K562 (cell line): ENCODE measurements around the gene HOXA11. TPM values are rescaled to one million over a fixed set of nuclear protein-coding genes. Genes with fewer than 3 reads are reported as not detected.

Experiments used
- ATAC-seq: fragments of 200-7000 bp; cut with Tn5 transposase; 3 replicates; pipeline ENCODE4 v1.9.1; 2020; ENCODE audit warnings: moderate library complexity
- BruUV-seq: library from RNA; stranded (reverse); fragments of 400-500 nt; replicated peaks from 2 replicates; lab custom pipeline; 2021; lab: Mats Ljungman, UMichigan
- CTCF ChIA-PET: fragments of 300-600 bp; formaldehyde crosslinking; extraction: SDS; loops from one replicate; lab custom pipeline; 2021; ENCODE audit warnings: low intra/inter-chr PET ratio; lab: Yijun Ruan, JAX
- POLR2A ChIA-PET: fragments of 300-600, 350-650 bp; sonication (Branson Sonifier 250); formaldehyde crosslinking; extraction: SDS; loops from one replicate; lab custom pipeline; 2021; ENCODE audit warnings: antibody characterized with exemption, inconsistent platforms; lab: Yijun Ruan, JAX
- DNase-seq, 4 experiments: peaks; one replicate each; pipeline versions ENCODE4 v3.0.0 to v3.0.0-alpha.2; 2011 to 2018; ENCODE audit warnings: low spot score in 3 of 4, mixed read lengths in 3 of 4; ENCODE audit errors: extremely low read depth in 1 of 4
- FAIRE-seq: peaks from 2 replicates; lab custom pipeline; 2011; peaks lifted over from hg19 to GRCh38; lab: Jason Lieb, UNC
- H2AFZ ChIP-seq: 2 replicates; pipeline ENCODE4 v1.6.0; 2011; ENCODE audit warnings: low read depth, low read length, control low read depth, inconsistent platforms
- H3K27ac ChIP-seq: fragments of 200-600 bp; 3 replicates; pipeline ENCODE4 v1.8.0; 2011; ENCODE audit warnings: low read depth, mild to moderate bottlenecking, control low read depth, inconsistent platforms, low read length, moderate library complexity, mixed read lengths; ENCODE audit errors: extremely low read depth
- H3K27me3 ChIP-seq, 2 experiments: fragments of 300-600 bp in 1 of 2; 2 replicates in 1 of 2; 3 replicates in 1 of 2; pipeline versions ENCODE4 v1.6.0 to v1.8.0; 2011; ENCODE audit warnings: inconsistent platforms in 2 of 2, low read length in 2 of 2, mild to moderate bottlenecking in 1 of 2, mixed read lengths in 1 of 2, moderate library complexity in 1 of 2; ENCODE audit not compliant: control insufficient read depth in 2 of 2, insufficient read depth in 2 of 2
- H3K36me3 ChIP-seq: fragments of 300-600 bp; 3 replicates; pipeline ENCODE4 v1.8.0; 2011; ENCODE audit warnings: mild to moderate bottlenecking, low read length, inconsistent platforms; ENCODE audit not compliant: control insufficient read depth, insufficient read depth
- H3K4me1 ChIP-seq, 2 experiments: fragments of 200-600 bp in 1 of 2; replicated peaks in 1 of 2; 2 replicates in 1 of 2; 3 replicates in 1 of 2; pipeline versions ENCODE4 v1.5.1 to v1.8.0; 2011; ENCODE audit warnings: inconsistent platforms in 2 of 2, low read length in 2 of 2, mild to moderate bottlenecking in 1 of 2, mixed read lengths in 1 of 2, moderate library complexity in 1 of 2; ENCODE audit not compliant: control insufficient read depth in 2 of 2, insufficient read depth in 2 of 2
- H3K4me2 ChIP-seq: 2 replicates; pipeline ENCODE4 v1.6.1; 2011; ENCODE audit warnings: low read length, control low read depth, inconsistent platforms, mixed read lengths; ENCODE audit not compliant: insufficient read depth
- H3K4me3 ChIP-seq: fragments of 200-600 bp; sonication (generic), shearing (Covaris generic); 2 replicates; pipeline ENCODE4 v1.5.1; 2016; ENCODE audit warnings: control low read depth, inconsistent platforms
- H3K79me2 ChIP-seq: fragments of 200-600 bp; 3 replicates; pipeline ENCODE4 v1.8.0; 2011; ENCODE audit warnings: low read length, inconsistent platforms; ENCODE audit not compliant: control insufficient read depth, insufficient read depth
- H3K9ac ChIP-seq, 2 experiments: 2 replicates each; pipeline versions ENCODE4 v1.6.0 to v1.6.1; 2011; ENCODE audit warnings: low read depth in 2 of 2, low read length in 2 of 2, control low read depth in 1 of 2, inconsistent platforms in 1 of 2, mild to moderate bottlenecking in 1 of 2, mixed read lengths in 1 of 2; ENCODE audit not compliant: insufficient read depth in 1 of 2
- H3K9me1 ChIP-seq: one replicate; pipeline ENCODE4 v1.6.0; 2011; ENCODE audit warnings: inconsistent platforms, mild to moderate bottlenecking, low read length, moderate library complexity; ENCODE audit not compliant: control insufficient read depth, insufficient read depth
- H3K9me3 ChIP-seq: replicated peaks from 2 replicates; pipeline ENCODE4 v1.5.1; 2011; ENCODE audit warnings: low read depth, low read length, inconsistent platforms; ENCODE audit not compliant: control insufficient read depth, insufficient read depth
- H4K20me1 ChIP-seq: replicated peaks from 2 replicates; pipeline ENCODE4 v1.6.1; 2011; ENCODE audit warnings: low read length, inconsistent platforms, mixed read lengths; ENCODE audit not compliant: control insufficient read depth, insufficient read depth
- DACH1 ChIP-seq: fragments of 450-650 bp; IDR thresholded peaks from 2 replicates; pipeline ENCODE4 v1.6.1; 2018; ENCODE audit not compliant: partially characterized antibody
- FOXP1 ChIP-seq: sonication (generic); formaldehyde crosslinking; IDR thresholded peaks from 2 replicates; pipeline ENCODE4 v1.8.0; 2022; ENCODE audit warnings: mild to moderate bottlenecking, missing genetic modification reagents
- KHSRP ChIP-seq: fragments of 450-650 bp; IDR thresholded peaks from 2 replicates; pipeline ENCODE4 v1.6.1; 2017
- PHB2 ChIP-seq: fragments of 450-650 bp; IDR thresholded peaks from 2 replicates; pipeline ENCODE4 v1.6.1; 2017; ENCODE audit warnings: low read depth
- SMAD1 ChIP-seq: fragments of 150-350 bp; IDR thresholded peaks from 2 replicates; pipeline ENCODE4 v1.6.1; 2014; ENCODE audit warnings: low read length, low read depth; ENCODE audit not compliant: partially characterized antibody
- SMAD2 ChIP-seq: fragments of 150-350 bp; IDR thresholded peaks from 2 replicates; pipeline ENCODE4 v1.6.1; 2014; ENCODE audit warnings: low read depth, mild to moderate bottlenecking, low read length
- ZNF146 ChIP-seq: IDR thresholded peaks from one replicate; pipeline ENCODE4 v1.6.1; 2018; ENCODE audit warnings: missing compliant biosample characterization; ENCODE audit not compliant: unreplicated experiment
- ZSCAN29 ChIP-seq: fragments of 450-650 bp; IDR thresholded peaks from 2 replicates; pipeline ENCODE4 v1.6.1; 2017
- WGBS: fragments of 100-300 bp; shearing (Covaris generic); methylation state at CpG from one replicate; pipeline ENCODE4 v1.1.6; 2016; ENCODE audit warnings: low coverage, mixed read lengths; ENCODE audit not compliant: insufficient coverage; ENCODE audit errors: missing lambda C conversion rate; 5-methylcytosine and 5-hydroxymethylcytosine counted together
- in situ Hi-C: fragments of 300-500 bp; cut with MboI; formaldehyde crosslinking; loops from 4 replicates; pipeline ENCODE4 v1.15.0; 2018; ENCODE audit warnings: inconsistent platforms, mixed read lengths
- intact Hi-C: fragments of 100-400 bp; cut with micrococcal nuclease; formaldehyde crosslinking; loops from 2 replicates; pipeline ENCODE4 v1.14.2; 2022
- polyA plus RNA-seq, 8 experiments: library from polyadenylated mRNA; depleted of rRNA in 4 of 8; stranded (reverse) in 5 of 8; unstranded in 3 of 8; fragments of >200 nt; fragmentation: Nextera tagmentation in 2 of 8; fragmentation: Illumina TruSeq in 1 of 8; extraction: Ambion mirVana in 2 of 8; extraction: Trizol in 1 of 8; gene quantifications; 2 replicates each; pipeline versions ENCODE4 v1.2.1 to v1.2.3, GENCODE V29; 2011 to 2014; ENCODE audit warnings: inconsistent platforms in 1 of 8, missing spikeins in 1 of 8
- total RNA-seq, 7 experiments: library from RNA; depleted of rRNA in 6 of 7; stranded (reverse); fragments of >200 nt in 6 of 7; fragmentation: Illumina TruSeq in 2 of 7; extraction: Trizol in 2 of 7; gene quantifications; 2 replicates each; pipeline versions ENCODE4 v1.2.1 to v1.2.3, GENCODE V29; 2011 to 2021; ENCODE audit warnings: low replicate concordance in 1 of 7
- TF ChIP-seq, protein P1 (sequence below), 2 experiments: fragments of 250-450 bp in 1 of 2; fragments of 450-650 bp in 1 of 2; sonication (Bioruptor Pico) in 1 of 2; IDR thresholded peaks; 2 replicates each; pipeline versions ENCODE4 v1.6.1 to v1.8.0; 2016 to 2021; ENCODE audit warnings: mild to moderate bottlenecking in 2 of 2, moderate library complexity in 2 of 2, missing compliant biosample characterization in 1 of 2, missing genetic modification characterization in 1 of 2
- TF ChIP-seq, protein P2 (sequence below): fragments of 250-450 bp; sonication (Bioruptor Pico); IDR thresholded peaks from 2 replicates; pipeline ENCODE4 v1.8.0; 2021; ENCODE audit warnings: mild to moderate bottlenecking, moderate library complexity
- TF ChIP-seq, protein P3 (sequence below): fragments of 250-450 bp; sonication (Bioruptor Pico); IDR thresholded peaks from 2 replicates; pipeline ENCODE4 v1.5.0; 2021; ENCODE audit warnings: mild to moderate bottlenecking, moderate library complexity
- TF ChIP-seq, protein P4 (sequence below), 2 experiments: IDR thresholded peaks in 1 of 2; conservative IDR thresholded peaks in 1 of 2; 2 replicates each; pipeline ENCODE4 v1.6.1; 2016; ENCODE audit warnings: low read depth in 2 of 2, mild to moderate bottlenecking in 1 of 2, missing compliant biosample characterization in 1 of 2, missing genetic modification characterization in 1 of 2, moderate library complexity in 1 of 2

The HOXA11 gene
- total and polyA plus RNA-seq, 9 of the 15 experiments (the other 6 are each of a cell fraction or from before 2014, with no cell fraction given): not detected

DNA sequence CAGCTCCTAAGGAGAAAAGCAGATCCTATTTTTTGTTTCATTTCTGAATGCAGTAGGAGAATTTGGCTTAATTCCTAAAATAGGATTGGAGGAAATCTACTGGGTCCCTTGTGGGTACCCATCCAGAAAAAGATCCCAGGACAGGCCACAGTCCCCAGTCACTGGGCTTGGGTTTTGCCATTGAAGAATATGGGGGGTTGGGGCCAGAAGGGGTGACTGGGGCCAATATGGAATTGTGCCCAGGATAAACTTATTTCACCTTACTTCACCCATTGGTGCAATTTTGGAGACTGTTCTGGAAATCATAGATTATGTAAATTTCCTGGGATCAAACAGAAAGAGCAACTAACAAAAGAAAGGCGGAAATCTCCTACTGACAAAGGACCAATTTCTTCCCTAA lies 46.6 kb downstream of the HOXA11 start (continued):
- TF ChIP-seq, protein P1, sequence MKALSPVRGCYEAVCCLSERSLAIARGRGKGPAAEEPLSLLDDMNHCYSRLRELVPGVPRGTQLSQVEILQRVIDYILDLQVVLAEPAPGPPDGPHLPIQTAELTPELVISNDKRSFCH (CRISPR knock-in tag; IDR thresholded peaks at IDR 0.05): no peak
- TF ChIP-seq, protein P1 (tag; IDR thresholded peaks at IDR 0.05): no peak
- TF ChIP-seq, protein P2, sequence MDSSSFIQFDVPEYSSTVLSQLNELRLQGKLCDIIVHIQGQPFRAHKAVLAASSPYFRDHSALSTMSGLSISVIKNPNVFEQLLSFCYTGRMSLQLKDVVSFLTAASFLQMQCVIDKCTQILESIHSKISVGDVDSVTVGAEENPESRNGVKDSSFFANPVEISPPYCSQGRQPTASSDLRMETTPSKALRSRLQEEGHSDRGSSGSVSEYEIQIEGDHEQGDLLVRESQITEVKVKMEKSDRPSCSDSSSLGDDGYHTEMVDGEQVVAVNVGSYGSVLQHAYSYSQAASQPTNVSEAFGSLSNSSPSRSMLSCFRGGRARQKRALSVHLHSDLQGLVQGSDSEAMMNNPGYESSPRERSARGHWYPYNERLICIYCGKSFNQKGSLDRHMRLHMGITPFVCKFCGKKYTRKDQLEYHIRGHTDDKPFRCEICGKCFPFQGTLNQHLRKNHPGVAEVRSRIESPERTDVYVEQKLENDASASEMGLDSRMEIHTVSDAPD (CRISPR knock-in tag): no peak
- no peak for TF ChIP-seq KHSRP

DNA sequence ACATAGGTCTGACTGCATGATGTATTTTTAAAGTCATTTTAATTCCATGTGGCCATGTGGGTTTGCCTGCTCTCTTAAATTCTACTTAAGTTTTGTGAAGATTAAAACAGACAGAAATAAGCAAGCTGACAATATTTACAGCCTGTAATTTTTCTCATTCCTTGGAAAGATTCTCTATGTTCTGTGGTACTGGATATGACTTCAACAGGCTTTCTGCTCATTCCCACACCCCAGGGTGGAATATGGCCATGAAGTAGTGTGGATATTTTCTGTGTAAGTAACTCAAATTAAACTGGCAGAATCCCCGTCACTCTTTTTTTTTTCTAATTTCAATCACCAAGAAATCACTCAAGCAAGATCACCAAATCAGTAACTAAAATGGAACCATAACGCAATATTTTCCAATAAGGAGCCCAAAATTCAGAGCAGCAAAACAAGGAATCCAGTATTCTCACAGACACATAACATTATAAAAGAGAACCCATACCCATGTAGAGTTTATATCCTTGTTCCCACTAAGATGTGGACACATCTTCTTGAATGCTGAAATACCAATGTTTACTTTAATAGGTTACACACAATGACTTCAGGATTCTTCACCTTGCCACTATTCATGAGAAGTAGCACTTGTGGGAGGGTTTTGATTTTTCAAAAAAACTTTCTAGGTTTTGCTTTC lies 47.3 kb downstream of the HOXA11 start:
- H3K9ac ChIP-seq: no peak overlapping the region
- no peaks in the 10 kb centered on the region for H3K36me3 ChIP-seq
- H4K20me1 ChIP-seq: no peaks in the 10 kb centered on the region
- 0% methylated on average over 2 of the region's 2 CpGs for WGBS
- H3K4me2 ChIP-seq: no peak overlapping the region
- POLR2A ChIA-PET: no interaction called here
- in situ Hi-C loops (no loop called here), intact Hi-C loops (no loop called here)
- DNase-seq (no peak), ATAC-seq (no peak), FAIRE-seq (no peak)
- H3K4me1 ChIP-seq: peaks cover 6 to 7% of the 10 kb centered on the region in 2 experiments; a peak in 2 of 5 replicates
- H3K9me3 ChIP-seq: no peaks in the 10 kb centered on the region
- no peak overlapping the region for H3K4me3 ChIP-seq
- H3K27me3 ChIP-seq: peaks cover 38 to 54% of the 10 kb centered on the region in 2 experiments
- H3K9me1 ChIP-seq: no peaks in the 10 kb centered on the region
- no peak overlapping the region for H2AFZ ChIP-seq
- no peak overlapping the region for H3K27ac ChIP-seq
- no TSS peak for BruUV-seq
- H3K79me2 ChIP-seq: no peaks in the 10 kb centered on the region
- CTCF ChIA-PET: no interaction called here
- TF ChIP-seq DACH1: no peak
- TF ChIP-seq PHB2: no peak
- TF ChIP-seq, protein P3, sequence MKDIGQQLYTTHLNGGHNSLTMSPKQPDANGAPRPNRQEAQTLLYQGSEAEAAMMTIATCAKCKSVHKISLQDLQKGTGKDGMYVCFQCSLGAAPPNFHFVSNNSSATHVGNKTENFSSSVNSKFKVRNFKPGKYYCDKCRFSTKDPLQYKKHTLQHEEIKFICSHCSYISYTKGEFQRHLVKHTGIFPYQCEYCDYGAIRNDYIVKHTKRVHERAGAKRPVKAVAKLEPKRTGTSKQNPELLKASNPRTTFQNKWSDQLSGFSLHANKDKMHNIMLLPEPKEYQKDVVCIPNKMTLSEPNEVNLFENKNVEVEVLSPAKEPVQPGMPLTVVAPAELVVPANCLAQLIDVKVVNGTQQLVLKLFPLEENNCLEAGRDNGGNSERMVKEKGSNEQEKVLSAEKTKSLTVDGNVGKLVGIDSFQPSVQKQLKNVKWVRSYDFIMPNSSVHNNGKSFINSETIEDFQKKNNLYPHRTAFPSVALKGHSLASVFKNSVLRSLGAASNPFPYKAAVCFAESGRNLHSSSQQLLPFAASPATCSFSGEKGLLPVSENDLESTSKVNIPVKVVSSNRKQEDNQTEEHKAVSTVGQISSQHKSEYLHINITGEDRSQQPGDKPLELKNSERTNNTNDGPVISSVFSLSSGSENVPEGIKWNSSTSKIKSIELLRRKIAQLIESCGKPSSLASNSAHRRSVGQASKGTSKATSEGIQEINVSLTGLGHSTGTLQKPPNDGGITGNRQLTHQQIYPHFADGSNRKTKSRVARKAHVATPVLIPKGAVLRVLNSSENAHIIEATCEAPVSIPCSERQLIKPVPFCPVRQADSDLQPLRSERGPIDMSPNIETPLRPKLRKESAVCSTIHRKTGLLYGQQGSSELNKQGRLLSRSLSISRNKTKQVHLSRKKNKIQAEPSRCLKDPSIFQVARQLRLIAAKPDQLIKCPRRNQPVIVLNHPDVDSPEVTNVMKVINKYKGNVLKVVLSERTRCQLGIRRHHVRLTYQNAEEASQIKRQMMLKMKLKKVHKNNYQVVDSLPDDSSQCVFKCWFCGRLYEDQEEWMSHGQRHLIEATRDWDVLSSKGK (CRISPR knock-in tag): no peak
- TF ChIP-seq FOXP1 (CRISPR knock-in tag): no peak
- TF ChIP-seq SMAD2: no peak
- TF ChIP-seq SMAD1: no peak
- TF ChIP-seq ZSCAN29: no peak
- TF ChIP-seq, protein P4, sequence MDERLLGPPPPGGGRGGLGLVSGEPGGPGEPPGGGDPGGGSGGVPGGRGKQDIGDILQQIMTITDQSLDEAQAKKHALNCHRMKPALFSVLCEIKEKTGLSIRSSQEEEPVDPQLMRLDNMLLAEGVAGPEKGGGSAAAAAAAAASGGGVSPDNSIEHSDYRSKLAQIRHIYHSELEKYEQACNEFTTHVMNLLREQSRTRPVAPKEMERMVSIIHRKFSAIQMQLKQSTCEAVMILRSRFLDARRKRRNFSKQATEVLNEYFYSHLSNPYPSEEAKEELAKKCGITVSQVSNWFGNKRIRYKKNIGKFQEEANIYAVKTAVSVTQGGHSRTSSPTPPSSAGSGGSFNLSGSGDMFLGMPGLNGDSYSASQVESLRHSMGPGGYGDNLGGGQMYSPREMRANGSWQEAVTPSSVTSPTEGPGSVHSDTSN (CRISPR knock-in tag; IDR thresholded peaks at IDR 0.05; ENCODE audit: low read depth): no peak
- TF ChIP-seq, protein P4 (tag; conservative IDR thresholded peaks at IDR 0.05; ENCODE audit: low read depth): no peak
- no peak for TF ChIP-seq ZNF146 (CRISPR knock-in tag)
